NB4 (cell line): ENCODE results near the gene CEP350.

Source experiments
- MYC ChIP-seq: IDR thresholded peaks from 2 replicates; pipeline ENCODE4 v1.6.1; 2011; ENCODE audit warnings: low read depth, low read length
- POLR2A ChIP-seq: IDR thresholded peaks from 2 replicates; pipeline ENCODE4 v1.6.1; 2011; ENCODE audit warnings: mild to moderate bottlenecking; ENCODE audit not compliant: insufficient read length; ENCODE audit errors: extremely low read depth
- TF ChIP-seq, protein P1 (sequence below): IDR thresholded peaks from one replicate; pipeline ENCODE4 v1.5.1; 2012; ENCODE audit warnings: low read depth, low read length
- TF ChIP-seq, protein P2 (sequence below): IDR thresholded peaks from 2 replicates; pipeline ENCODE4 v1.6.1; 2011; ENCODE audit warnings: low read depth, low read length

DNA sequence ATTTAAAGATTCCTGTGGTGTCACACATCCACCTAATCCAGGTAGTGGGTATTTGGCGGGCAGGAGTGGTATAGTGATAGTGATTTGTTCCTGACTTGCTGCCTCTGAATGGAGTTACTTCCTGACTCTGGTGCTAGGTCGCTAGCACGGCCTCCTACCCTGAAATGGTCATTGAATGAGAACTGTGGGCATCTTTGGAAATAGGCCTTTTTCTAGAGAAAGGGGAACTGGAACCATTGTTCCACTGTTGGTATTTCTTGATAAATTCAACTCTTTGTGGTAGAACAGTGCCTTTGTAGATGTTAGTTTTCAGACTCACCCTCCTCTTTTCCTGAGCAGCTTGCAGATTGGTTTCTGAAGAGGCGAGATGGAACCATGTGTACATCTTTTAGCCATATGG, 201.6 kb downstream of the CEP350 start:
- TF ChIP-seq POLR2A (no peak), MYC (no peak)
- TF ChIP-seq, protein P1, sequence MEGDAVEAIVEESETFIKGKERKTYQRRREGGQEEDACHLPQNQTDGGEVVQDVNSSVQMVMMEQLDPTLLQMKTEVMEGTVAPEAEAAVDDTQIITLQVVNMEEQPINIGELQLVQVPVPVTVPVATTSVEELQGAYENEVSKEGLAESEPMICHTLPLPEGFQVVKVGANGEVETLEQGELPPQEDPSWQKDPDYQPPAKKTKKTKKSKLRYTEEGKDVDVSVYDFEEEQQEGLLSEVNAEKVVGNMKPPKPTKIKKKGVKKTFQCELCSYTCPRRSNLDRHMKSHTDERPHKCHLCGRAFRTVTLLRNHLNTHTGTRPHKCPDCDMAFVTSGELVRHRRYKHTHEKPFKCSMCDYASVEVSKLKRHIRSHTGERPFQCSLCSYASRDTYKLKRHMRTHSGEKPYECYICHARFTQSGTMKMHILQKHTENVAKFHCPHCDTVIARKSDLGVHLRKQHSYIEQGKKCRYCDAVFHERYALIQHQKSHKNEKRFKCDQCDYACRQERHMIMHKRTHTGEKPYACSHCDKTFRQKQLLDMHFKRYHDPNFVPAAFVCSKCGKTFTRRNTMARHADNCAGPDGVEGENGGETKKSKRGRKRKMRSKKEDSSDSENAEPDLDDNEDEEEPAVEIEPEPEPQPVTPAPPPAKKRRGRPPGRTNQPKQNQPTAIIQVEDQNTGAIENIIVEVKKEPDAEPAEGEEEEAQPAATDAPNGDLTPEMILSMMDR: no peak
- TF ChIP-seq, protein P2, sequence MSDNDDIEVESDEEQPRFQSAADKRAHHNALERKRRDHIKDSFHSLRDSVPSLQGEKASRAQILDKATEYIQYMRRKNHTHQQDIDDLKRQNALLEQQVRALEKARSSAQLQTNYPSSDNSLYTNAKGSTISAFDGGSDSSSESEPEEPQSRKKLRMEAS: no peak
